AG10803 (cell line): Measurements from ENCODE around the gene ZBTB24.

Experiments used
- DNase-seq: peaks from one replicate; pipeline ENCODE4 v3.0.0; 2010; ENCODE audit warnings: low read depth
- H3K4me3 ChIP-seq: 2 replicates; pipeline ENCODE4 v1.5.1; 2011; ENCODE audit warnings: mild to moderate bottlenecking, low read length, control low read depth
- TF ChIP-seq, protein P1 (sequence below): conservative IDR thresholded peaks from 2 replicates; pipeline ENCODE4 v1.5.1; 2011; ENCODE audit warnings: mild to moderate bottlenecking, low read length, control low read depth, inconsistent platforms

Gene ZBTB24

DNA sequence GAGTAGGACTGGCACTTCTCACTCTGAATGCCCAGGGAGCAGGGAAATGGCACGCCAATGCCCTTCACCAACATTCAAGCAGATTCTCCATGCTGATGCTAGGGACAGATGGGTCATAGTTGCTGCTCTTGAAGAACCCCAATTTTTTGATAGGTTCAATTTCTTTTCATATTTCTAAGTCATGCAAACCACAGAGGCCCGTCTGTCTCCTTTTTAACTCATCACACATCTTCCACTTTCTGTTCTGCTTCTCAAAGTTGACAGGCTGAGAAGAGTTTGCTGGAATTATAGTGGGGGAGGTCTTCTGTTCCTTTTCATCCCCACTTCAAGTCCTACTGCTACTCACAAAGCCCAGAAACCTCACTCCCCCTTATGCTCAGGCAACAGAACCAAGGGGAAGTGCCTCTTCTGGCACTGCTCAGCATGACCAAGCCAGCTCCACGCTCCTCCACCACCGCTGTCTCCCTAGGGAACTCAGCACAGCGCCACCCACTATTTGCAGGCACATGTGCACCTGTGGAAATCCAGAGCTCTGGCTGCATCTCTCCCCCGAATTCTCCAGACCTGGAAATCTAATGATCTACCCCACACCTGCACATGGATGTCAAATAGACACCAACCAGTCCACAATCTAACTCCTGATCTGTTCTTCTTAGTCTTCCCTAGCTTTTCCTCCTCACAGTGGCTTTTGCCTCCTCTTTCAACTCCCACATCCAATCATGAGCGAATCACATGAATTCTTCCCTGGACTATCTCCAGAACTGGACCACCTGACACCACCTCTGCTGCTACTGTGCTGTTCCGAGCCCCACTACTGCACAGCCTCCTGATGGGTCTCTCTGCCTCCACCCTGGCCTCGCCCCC is 10.7 kb downstream of the ZBTB24 start:
- no peak overlapping the region for H3K4me3 ChIP-seq
- TF ChIP-seq, protein P1, sequence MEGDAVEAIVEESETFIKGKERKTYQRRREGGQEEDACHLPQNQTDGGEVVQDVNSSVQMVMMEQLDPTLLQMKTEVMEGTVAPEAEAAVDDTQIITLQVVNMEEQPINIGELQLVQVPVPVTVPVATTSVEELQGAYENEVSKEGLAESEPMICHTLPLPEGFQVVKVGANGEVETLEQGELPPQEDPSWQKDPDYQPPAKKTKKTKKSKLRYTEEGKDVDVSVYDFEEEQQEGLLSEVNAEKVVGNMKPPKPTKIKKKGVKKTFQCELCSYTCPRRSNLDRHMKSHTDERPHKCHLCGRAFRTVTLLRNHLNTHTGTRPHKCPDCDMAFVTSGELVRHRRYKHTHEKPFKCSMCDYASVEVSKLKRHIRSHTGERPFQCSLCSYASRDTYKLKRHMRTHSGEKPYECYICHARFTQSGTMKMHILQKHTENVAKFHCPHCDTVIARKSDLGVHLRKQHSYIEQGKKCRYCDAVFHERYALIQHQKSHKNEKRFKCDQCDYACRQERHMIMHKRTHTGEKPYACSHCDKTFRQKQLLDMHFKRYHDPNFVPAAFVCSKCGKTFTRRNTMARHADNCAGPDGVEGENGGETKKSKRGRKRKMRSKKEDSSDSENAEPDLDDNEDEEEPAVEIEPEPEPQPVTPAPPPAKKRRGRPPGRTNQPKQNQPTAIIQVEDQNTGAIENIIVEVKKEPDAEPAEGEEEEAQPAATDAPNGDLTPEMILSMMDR = no peak
- DNase-seq = no peak

GRCh38 chr6:109471105-109471810 is 11.8 kb downstream of the ZBTB24 start:
- DNase-seq = no peak
- TF ChIP-seq, protein P1 = no peak
- H3K4me3 ChIP-seq = no peak overlapping the region

GRCh38 chr6:109469591-109470189 is 13.3 kb downstream of the ZBTB24 start:
- TF ChIP-seq, protein P1 = no peak
- DNase-seq = no peak
- H3K4me3 ChIP-seq = no peak overlapping the region

DNA sequence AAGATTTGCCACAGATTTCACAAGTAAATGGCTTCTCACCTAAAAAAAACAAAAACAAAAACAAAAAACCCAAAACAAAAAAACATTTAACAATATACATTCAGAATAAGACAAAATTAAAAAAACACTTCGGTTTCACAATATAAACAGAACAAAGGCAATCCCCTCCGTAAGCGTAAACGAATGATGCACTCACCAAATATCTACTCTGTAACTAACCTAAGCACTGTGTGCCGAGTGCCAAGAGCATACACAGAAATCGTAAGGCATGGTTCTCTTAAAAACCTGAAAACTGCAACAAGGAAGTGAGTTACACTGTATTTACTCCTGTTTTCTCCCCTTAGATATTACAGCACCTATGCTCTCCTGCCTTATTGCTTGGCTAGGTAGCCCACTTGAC is 15.3 kb downstream of the ZBTB24 start:
- TF ChIP-seq, protein P1 = no peak
- H3K4me3 ChIP-seq = no peak overlapping the region
- no peak for DNase-seq

DNA sequence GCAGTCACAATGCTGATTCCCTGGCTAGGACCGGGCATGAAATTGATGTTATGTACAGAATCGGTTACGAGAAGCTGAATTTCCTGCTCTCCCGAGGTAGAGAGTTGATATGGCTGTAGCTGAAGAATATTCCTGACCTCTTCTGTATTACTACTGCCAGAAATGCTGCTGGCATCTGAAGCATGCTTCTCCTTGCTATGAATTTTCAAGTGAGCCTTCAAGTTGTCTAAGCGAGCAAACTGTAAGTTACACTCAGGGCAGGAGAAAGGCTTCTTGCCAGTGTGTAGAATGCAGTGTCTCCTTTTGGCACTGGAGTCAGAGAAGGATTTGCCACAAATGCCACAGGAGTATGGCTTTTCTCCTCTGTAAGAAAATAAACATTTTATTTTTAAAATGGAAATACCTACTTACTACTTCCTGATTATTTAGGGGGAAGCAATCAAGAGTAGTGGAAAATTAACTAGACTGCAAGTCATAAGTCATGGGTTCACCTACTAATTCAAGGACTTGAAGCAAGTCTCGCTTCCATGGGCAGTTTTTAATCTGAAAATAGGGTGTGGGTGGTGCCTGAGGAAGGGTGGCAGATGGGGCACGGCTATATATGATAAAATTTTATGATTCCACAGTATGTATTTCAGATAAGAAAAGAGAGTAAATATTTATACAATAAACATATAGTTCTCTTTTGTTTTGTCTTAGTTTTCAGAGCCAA is 16.7 kb downstream of the ZBTB24 start:
- no peak for DNase-seq
- TF ChIP-seq, protein P1 = no peak
- H3K4me3 ChIP-seq = no peak overlapping the region

DNA sequence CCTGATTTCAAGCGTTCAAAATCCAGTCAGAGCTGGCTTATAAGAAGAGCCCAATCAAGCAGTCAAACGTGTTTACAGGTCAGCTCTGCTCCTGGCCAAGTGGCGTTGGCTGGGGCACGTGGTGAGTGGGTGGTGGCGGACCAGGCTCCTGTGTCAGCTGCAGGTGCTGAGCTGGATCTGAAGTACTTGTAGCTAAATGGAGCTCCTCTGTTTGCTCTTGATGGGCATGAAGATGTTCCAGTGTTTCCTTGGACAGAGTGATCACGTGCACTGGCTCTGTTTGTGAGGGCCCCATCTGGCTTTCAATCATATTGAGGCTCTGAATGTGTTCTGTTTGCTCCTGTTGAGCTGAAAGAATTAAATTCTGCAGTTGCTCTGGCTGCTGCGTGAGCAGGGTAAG is 17.2 kb downstream of the ZBTB24 start:
- DNase-seq = no peak
- TF ChIP-seq, protein P1 = no peak
- no peak overlapping the region for H3K4me3 ChIP-seq
